SJCRH30 (cell line): ENCODE data around the gene CHD5. TPM values are rescaled to one million over a fixed set of nuclear protein-coding genes. Genes with fewer than 3 reads are reported as not detected.
A peak's percentile ranks its signal among the peaks of the same experiment; 100 is the strongest.
"Not testable (repeated sequence)": the region's sequence is repeated elsewhere in the genome, so short reads cannot be mapped to it uniquely, and the experiment has no call there.

Experiments
- DNase-seq, 2 experiments: peaks; one replicate each; pipeline ENCODE4 v3.0.0-alpha.2; 2015 to 2020
- H3K27ac ChIP-seq: fragments of 250-450 bp; sonication (Bioruptor Pico); 2 replicates; pipeline ENCODE4 v1.5.1; 2020; ENCODE audit warnings: mild to moderate bottlenecking, moderate library complexity
- H3K27me3 ChIP-seq: fragments of 250-450 bp; sonication (Bioruptor Pico); 2 replicates; pipeline ENCODE4 v1.5.1; 2020; ENCODE audit warnings: mild to moderate bottlenecking, moderate library complexity
- H3K36me3 ChIP-seq: fragments of 250-450 bp; sonication (Bioruptor Pico); 2 replicates; pipeline ENCODE4 v1.5.1; 2020; ENCODE audit warnings: mild to moderate bottlenecking, moderate library complexity
- H3K4me1 ChIP-seq: fragments of 250-450 bp; sonication (Bioruptor Pico); 2 replicates; pipeline ENCODE4 v1.5.1; 2020; ENCODE audit warnings: mild to moderate bottlenecking, moderate library complexity
- H3K4me3 ChIP-seq: fragments of 250-450 bp; sonication (Bioruptor Pico); 2 replicates; pipeline ENCODE4 v1.5.1; 2020; ENCODE audit warnings: mild to moderate bottlenecking, moderate library complexity
- H3K9me3 ChIP-seq: fragments of 250-450 bp; sonication (Bioruptor Pico); replicated peaks from 2 replicates; pipeline ENCODE4 v1.5.1; 2020; ENCODE audit warnings: mild to moderate bottlenecking, moderate library complexity
- total RNA-seq: library from RNA; depleted of rRNA; stranded (reverse); fragments of >200 nt; shearing (Covaris generic); gene quantifications from 2 replicates; pipeline ENCODE4 v1.2.3, GENCODE V29; 2014

CHD5 gene
- total RNA-seq, 1 experiment from 2014 or later, result 0.06 TPM

DNA sequence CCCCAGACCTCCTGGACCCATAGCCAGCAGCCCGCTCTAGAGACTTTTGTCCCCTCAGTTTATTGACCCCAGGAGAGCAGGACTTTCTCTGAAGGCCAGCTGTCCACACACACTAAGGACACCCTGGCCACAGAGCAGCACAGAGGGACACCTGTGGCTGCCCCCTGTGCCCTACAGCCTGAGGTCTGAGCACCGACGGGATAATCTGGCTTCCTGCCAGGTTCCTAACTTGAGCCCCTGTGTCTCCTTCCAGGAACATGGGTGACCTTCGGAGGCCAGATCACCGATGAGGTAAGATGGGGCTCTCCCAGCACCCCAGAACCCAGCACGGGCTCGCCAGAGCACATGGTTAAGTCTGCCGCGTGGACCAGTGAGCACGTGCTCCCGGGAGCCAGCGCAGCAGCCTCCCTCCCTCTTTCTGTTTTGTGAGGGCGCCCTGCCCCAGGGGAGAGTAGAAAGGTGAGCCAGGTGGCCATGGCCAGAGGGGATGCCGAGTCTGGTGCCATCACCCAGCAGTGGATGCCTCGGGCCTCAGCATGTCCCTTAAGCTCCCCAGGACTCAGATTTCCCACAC lies 106.6 kb downstream of the CHD5 start:
- Histone ChIP-seq H3K4me1 (no peaks in the 10 kb centered on the region), H3K4me3 (no peak overlapping the region), H3K36me3 (no peaks in the 10 kb centered on the region), H3K27ac (no peak overlapping the region), H3K9me3 (no peaks in the 10 kb centered on the region), H3K27me3 (peaks cover 23% of the 10 kb centered on the region)
- DNase-seq, result no peak

DNA sequence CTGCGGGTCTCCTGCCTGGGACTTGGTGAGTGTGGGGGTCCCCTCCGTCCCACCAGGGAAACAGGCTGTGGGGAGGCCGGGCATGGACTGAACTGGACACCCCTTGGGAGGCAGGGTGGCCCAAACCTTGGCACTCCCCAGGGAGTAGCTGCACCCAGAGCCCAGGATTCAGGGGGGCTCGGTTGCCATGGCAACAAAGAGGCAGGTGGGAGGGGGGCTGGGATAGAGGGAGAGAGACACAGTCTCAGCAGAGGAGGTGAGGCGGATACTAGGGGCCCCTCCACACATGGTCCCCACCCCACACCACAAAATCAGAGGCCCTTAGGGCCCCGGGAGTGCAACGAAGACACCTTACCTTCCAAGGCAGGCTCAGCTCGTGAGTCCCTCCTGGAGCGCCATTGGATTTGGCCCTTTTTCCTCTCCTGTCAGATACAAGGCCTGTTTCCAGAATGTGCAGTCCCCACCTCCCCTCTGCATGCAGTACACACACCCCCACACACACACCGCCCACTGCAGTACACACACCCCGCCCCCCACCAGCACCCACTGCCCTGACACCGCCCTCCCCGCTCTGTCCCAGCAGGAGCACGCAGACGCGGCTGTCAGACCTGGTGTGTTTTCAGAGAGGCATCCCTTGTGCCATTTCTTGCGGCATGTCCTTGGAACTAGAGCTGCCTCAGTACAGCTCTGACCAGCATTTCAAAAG lies 107.2 kb downstream of the CHD5 start:
- no peak overlapping the region for H3K4me3 ChIP-seq
- no peaks in the 10 kb centered on the region for H3K9me3 ChIP-seq
- DNase-seq, result no peak
- peaks cover 25% of the 10 kb centered on the region for H3K27me3 ChIP-seq
- H3K27ac ChIP-seq, result no peak overlapping the region
- no peaks in the 10 kb centered on the region for H3K36me3 ChIP-seq
- no peaks in the 10 kb centered on the region for H3K4me1 ChIP-seq

DNA sequence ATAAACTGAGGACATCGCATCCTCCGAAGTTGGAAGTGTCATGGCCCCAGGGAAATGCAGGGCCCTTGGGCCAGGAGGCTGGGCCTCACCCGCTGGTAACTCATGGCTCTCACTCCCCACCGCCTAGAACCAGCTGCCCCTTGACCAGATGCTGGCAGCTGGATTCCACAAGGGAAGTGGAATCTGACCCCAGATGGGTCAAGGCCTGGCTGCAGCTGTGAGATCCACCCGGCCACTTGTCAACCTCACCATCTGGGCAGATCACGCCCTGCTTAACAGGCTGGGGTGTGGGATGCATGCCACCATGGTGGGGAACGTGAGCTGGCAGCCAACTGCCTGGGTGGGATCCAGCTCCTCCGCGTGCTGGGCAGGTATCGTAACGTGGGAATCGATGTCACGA lies 108.9 kb downstream of the CHD5 start:
- DNase-seq, result no peak
- Histone ChIP-seq H3K36me3 (no peaks in the 10 kb centered on the region), H3K9me3 (no peaks in the 10 kb centered on the region), H3K4me3 (no peak overlapping the region), H3K4me1 (no peaks in the 10 kb centered on the region), H3K27ac (no peak overlapping the region), H3K27me3 (peaks cover 38% of the 10 kb centered on the region)

DNA sequence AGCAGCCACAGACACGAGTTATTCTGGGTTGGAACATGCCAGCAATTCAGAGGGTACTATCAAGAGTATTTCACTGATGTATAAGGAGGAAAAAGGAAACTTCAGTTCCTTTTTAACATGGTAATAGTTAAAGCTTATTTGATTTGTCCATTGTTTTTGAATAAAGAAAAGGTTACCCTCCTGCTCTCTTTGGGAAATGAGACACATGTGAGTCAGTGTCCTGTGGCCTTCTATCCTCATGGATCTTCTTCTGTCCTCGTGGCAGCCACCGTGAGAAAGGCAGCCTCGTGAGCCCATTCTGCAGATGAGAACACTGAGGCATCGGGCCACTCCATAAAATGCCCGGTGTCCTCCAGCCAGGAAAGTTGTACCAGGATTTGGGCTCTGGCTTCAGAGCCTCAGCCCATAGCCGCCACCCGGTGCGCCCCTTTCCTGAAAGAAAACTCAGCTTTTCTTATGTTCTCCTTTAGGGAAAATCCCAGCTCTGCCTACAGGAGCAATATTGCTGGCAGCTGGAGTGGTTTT lies 109.6 kb downstream of the CHD5 start:
- no peak overlapping the region for H3K27ac ChIP-seq
- H3K4me1 ChIP-seq, result no peaks in the 10 kb centered on the region; the same call in 1 of the 2 replicates
- H3K9me3 ChIP-seq, result no peaks in the 10 kb centered on the region
- H3K36me3 ChIP-seq, result no peaks in the 10 kb centered on the region
- peaks cover 45% of the 10 kb centered on the region for H3K27me3 ChIP-seq
- no peak for DNase-seq
- H3K4me3 ChIP-seq, result no peak overlapping the region

DNA sequence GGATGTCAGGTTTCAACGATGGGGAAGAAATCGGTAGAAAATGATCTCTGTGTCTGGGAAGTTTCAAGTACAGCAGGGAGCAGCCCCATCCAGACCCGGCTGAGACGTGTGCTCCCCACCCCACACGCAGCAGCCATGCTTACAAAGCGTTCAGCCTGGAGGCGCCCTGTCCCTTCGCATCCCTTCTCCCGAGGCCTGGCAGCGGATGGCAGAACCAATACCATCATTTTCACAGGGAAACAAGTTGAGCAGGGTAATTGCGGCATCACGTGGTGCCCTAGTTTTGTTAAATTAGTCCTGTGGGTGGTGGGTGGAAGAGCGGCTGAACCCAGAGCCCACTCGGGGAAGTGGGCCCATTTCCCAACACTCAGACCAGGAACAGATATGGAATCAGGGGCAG lies 110.5 kb downstream of the CHD5 start:
- H3K4me1 ChIP-seq, result peaks cover 6% of the 10 kb centered on the region; the same call in 1 of the 2 replicates
- H3K36me3 ChIP-seq, result no peaks in the 10 kb centered on the region
- no peaks in the 10 kb centered on the region for H3K9me3 ChIP-seq
- no peak overlapping the region for H3K27ac ChIP-seq
- peaks cover 53% of the 10 kb centered on the region for H3K27me3 ChIP-seq
- no peak for DNase-seq
- no peak overlapping the region for H3K4me3 ChIP-seq

DNA sequence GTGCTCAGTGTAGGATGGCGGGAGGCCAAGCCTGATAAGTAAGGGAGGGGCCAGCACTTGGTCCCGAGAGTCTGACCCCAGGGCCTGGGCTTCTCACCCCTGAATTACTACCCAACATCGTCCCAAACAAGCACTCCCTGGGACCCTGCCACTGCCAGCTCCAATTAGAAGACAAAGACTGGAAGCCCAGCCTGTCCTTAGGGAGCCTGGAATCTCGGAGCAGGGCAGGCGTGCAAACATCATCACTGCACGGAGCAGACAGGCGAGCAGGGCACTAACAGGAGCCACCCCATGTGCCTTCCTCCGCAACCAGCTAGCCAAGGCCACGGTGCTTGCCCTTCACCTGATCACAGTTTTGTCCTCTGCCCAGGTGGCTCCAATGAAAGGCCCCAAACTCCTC lies 111.2 kb downstream of the CHD5 start:
- H3K4me1 ChIP-seq, result peaks cover 6% of the 10 kb centered on the region; the same call in 1 of the 2 replicates

DNA sequence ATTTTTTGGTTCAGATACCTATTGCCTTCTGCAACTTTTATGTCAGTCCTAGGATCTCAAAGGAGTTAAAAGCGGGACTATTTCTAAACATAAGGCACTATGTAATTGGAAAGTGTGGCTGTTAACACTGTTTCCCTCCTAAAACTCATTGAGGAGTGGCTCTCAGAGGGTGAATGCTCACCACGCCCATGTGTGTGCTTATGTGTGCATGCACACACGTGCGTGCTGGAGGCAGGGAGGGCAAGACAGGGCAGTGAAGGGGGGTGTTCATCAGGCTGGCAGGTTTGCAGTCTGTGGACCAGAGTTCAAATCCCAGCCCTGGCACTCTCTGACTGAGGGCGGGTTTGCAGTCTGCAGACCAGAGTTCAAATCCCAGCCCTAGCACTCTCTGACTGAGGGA lies 112.0 kb downstream of the CHD5 start:
- peaks cover 56% of the 10 kb centered on the region for H3K27me3 ChIP-seq
- H3K9me3 ChIP-seq, result no peaks in the 10 kb centered on the region
- H3K36me3 ChIP-seq, result no peaks in the 10 kb centered on the region
- H3K4me3 ChIP-seq, result no peak overlapping the region
- no peak for DNase-seq
- peaks cover 6% of the 10 kb centered on the region; the same call in 1 of the 2 replicates for H3K4me1 ChIP-seq
- H3K27ac ChIP-seq, result no peak overlapping the region

More for the DNA sequence above, 111.2 kb downstream of the CHD5 start:
- no peak for DNase-seq
- no peak overlapping the region for H3K4me3 ChIP-seq
- no peaks in the 10 kb centered on the region for H3K36me3 ChIP-seq
- no peaks in the 10 kb centered on the region for H3K9me3 ChIP-seq
- H3K27ac ChIP-seq, result no peak overlapping the region
- peaks cover 56% of the 10 kb centered on the region for H3K27me3 ChIP-seq

DNA sequence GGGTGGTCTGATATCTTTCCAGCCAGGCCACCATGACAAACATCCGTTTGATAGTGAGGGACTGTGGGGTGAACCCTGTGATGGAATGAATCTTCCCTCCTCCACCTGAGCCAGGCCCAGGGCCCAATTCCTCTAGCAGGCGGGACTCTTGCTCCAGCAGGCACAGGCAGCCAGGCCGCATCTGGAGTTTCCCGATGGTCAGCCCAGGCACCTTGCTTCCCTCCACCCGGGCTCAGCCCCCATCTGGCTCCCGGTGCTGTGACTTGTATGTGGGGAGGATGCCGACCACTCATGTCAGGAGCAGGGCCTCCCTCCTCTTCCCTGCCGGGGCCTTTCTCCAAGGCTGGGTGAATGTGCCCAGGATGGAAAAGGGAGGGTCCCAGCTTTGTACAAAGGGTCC lies 113.4 kb downstream of the CHD5 start:
- no peak overlapping the region for H3K27ac ChIP-seq
- no peaks in the 10 kb centered on the region for H3K36me3 ChIP-seq
- peaks cover 6% of the 10 kb centered on the region; the same call in 1 of the 2 replicates for H3K4me1 ChIP-seq
- H3K27me3 ChIP-seq, result peaks cover 58% of the 10 kb centered on the region
- DNase-seq, result no peak
- no peak overlapping the region for H3K4me3 ChIP-seq
- no peaks in the 10 kb centered on the region for H3K9me3 ChIP-seq

DNA sequence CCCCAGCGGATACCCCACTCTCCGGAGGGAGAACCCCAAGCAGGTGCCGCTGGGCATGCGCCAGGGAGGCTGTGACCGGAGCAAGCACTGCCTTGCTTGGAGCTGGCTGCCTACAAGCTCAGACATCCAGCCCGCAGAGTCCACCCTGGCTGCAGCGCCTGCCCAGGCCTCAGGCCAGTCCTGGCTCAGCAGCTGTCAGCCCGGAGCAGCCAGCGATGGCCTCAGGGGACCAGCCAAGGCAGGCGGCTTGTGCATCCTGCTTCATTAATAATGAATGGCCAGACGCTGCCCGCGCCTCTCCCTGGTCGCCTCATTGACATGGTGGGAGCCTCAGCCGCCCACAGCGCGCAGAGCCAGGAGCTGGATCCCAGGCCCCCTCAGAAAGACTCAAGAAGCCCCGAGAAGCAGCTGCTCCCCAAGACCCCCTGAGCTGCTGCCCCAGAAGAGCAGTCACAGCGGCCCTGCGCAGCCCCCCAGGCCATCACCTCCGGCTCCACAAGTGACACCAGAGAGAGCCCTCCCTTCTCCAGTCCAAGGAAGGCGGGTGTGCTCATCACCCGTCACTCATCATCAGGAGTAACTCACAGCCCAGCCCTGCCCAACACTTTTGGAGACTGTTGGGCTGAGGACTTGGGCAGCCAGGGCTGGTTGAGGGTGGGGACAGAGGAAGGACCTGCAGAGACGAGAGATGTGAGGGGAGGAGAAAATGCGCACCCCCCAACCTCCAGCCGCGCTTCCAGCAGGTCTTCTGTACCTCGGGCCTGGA lies 114.8 kb downstream of the CHD5 start:
- peaks cover 55% of the 10 kb centered on the region for H3K27me3 ChIP-seq

DNA sequence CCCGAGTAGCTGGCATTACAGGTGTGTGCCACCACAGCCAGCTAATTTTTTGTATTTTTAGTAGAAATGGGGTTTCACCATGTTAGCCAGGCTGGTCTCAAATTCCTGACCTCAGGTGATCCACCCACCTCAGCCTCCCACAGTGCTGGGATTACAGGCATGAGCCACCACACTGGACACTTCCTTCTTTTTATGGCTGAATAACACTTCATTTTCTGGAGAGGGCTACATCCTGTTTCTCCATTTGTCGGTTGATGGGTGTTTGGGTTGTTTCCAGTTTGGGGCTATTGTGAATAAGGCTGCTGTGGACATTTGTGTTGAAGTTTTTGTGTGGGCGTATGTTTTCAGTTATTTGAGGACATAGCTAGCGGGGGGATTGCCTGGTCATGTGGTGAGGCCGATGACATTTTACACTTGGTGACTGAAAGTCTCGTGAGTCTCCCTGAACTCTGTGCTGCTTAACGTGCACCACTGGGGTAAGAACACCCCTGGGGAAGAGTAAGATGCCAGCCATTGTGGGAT lies 116.5 kb downstream of the CHD5 start:
- H3K4me1 ChIP-seq, H3K9me3 ChIP-seq, H3K4me3 ChIP-seq, H3K27ac ChIP-seq, H3K36me3 ChIP-seq, DNase-seq: not testable (repeated sequence)
- H3K27me3 ChIP-seq, result peaks cover 62% of the 10 kb centered on the region

More for the DNA sequence above, 114.8 kb downstream of the CHD5 start:
- Histone ChIP-seq H3K4me1 (peaks cover 6% of the 10 kb centered on the region; the same call in 1 of the 2 replicates), H3K36me3 (no peaks in the 10 kb centered on the region), H3K27ac (no peak overlapping the region), H3K9me3 (no peaks in the 10 kb centered on the region), H3K4me3 (no peak overlapping the region)
- DNase-seq, result peak; percentile 83 to 84

DNA sequence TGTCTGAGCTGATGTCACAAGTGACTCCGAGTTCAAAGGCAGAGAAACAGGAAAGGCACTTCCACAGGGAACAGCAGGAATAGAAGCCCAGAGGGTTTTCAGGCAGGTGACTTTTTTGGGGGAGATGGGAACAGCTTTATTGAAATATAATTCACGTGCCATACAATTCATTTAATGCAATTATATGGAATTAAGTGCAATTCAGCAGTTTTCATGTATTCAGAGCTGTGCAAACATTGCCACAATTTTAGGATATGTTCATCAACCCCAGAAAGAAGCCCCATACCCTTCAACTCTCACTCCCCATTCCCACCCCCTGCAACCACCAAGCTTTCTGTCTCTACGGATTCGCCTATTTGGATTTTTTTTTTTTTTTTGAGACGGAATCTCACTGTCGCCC lies 117.5 kb downstream of the CHD5 start:
- H3K4me3 ChIP-seq, result no peak overlapping the region
- no peak for DNase-seq
- H3K4me1 ChIP-seq, result peaks cover 6% of the 10 kb centered on the region; the same call in 1 of the 2 replicates
- H3K9me3 ChIP-seq, result no peaks in the 10 kb centered on the region
- no peak overlapping the region for H3K27ac ChIP-seq
- H3K27me3 ChIP-seq, result peaks cover 62% of the 10 kb centered on the region
- no peaks in the 10 kb centered on the region for H3K36me3 ChIP-seq

DNA sequence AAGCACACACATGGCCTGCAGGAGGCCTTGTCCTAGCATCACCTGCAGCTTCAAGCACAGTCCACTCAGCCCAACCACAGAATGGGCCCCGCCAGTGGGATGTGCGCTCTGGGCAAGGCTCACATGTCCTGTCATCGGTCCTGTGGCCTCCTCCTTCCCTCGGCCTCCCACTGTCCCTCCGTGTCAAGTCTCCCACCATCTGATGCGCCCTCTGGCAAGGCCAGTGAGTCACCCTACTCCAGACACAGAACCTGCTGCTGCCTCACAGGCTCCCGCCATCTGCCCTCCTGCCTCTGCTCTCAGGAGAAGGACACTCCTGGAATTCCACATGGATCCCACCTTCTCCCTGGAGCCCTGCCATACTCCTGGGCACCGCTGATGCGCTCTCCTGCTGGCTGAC lies 120.3 kb downstream of the CHD5 start:
- Histone ChIP-seq H3K9me3 (no peaks in the 10 kb centered on the region), H3K36me3 (no peaks in the 10 kb centered on the region), H3K4me1 (peaks cover 1% of the 10 kb centered on the region; the same call in 1 of the 2 replicates), H3K27me3 (peaks cover 39% of the 10 kb centered on the region), H3K4me3 (no peak overlapping the region), H3K27ac (no peak overlapping the region)
- no peak for DNase-seq

DNA sequence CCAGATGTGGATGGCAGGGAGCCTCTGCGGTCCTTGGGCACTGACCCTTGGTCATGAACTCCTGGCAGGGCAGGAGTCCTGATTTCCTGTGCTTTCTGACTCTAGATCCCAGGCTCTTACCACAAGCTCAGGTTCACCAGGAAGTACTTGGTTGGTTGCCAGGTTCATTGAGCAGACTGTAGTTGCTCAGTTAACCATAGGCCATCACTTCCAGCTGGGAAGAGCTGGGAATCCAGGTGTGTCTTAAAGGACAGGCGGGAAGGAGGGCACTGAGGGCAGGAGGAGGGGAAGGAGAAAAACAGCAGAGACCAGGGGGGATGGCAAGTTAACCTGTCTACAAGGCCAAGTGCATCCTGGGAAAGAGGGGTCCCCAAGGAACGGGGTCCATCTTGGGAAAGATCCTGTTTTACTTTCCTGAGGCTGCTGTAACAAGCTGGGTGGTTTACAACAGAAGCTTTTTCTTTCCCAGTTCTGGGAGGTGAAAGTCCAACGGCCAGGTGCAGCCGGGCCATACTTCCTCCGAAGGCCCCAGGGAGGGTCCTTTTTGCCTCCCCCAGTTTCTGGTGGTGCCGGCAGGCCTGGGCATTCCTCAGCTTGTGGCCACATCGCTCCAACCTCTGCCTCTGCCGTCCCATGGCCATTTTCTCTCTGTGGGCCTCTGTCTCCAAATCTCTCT lies 122.8 kb downstream of the CHD5 start:
- Histone ChIP-seq H3K9me3 (no peaks in the 10 kb centered on the region), H3K4me1 (no peaks in the 10 kb centered on the region)

DNA sequence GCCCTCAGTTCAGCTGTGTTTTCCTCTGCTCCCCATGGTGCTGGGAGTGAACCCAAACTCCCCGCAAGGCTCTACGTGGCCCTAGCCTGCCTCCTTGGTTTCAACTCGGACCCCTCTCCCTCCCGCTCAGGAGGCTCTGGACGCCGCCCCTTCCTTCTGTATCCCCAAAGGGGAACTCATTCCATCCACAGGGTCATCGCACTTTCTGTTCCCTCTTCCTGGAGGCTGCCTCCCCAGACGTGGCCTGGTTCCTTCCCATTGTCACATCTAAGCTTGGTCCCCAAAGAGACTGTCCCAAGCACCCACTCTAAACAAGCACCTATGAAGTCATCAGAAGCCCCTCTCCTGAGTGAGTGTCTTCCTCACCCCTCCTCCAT lies 123.6 kb downstream of the CHD5 start:
- Histone ChIP-seq H3K4me1 (no peaks in the 10 kb centered on the region), H3K36me3 (no peaks in the 10 kb centered on the region), H3K27me3 (peaks cover 29% of the 10 kb centered on the region), H3K27ac (no peak overlapping the region), H3K4me3 (no peak overlapping the region), H3K9me3 (no peaks in the 10 kb centered on the region)
- DNase-seq, result no peak

More for the DNA sequence above, 122.8 kb downstream of the CHD5 start:
- Histone ChIP-seq H3K27ac (no peak overlapping the region), H3K36me3 (no peaks in the 10 kb centered on the region), H3K4me3 (no peak overlapping the region), H3K27me3 (peaks cover 30% of the 10 kb centered on the region)
- no peak for DNase-seq
